Measurements from ENCODE around the gene MRC2. TPM values are rescaled to one million over a fixed set of nuclear protein-coding genes. Genes with fewer than 3 reads are reported as not detected.

MRC2 gene
- total RNA-seq, 1 experiment from 2014 or later: 2.3 TPM

- BruUV-seq (replicated peaks): no TSS peak
- H3K9me3 Mint-ChIP-seq (ENCODE audit: low read depth, unreplicated experiment): no peaks in the 10 kb centered on the region
- no peak overlapping the region for H3K27ac Mint-ChIP-seq (ENCODE audit: unreplicated experiment)
- H3K4me3 Mint-ChIP-seq (ENCODE audit: low read depth, unreplicated experiment): no peak overlapping the region
- H3K4me1 Mint-ChIP-seq (ENCODE audit: low read depth, unreplicated experiment): peaks cover 5% of the 10 kb centered on the region
- H3K27me3 Mint-ChIP-seq (ENCODE audit: unreplicated experiment): peaks cover 17% of the 10 kb centered on the region
- intact Hi-C loops (cut with micrococcal nuclease; ENCODE audit: unreplicated experiment): no loop called here
- TF ChIP-seq CTCF (IDR thresholded peaks at IDR 0.05; ENCODE audit: unreplicated experiment): no peak
- DNase-seq: no peak
- CTCF ChIA-PET: interaction anchor here (0.6 kb wide), 1 partner anchor 62 kb away, joined by 8 read pairs; no protein-coding TSS in a partner anchor
- H3K36me3 Mint-ChIP-seq (ENCODE audit: insufficient read depth, unreplicated experiment): peaks cover 14% of the 10 kb centered on the region
Measured at GRCh38 chr17:62629556-62630364, 2.3 kb downstream of the MRC2 start.

GRCh38 chr17:62630365-62631085 lies 3.1 kb downstream of the MRC2 start:
- intact Hi-C loops (cut with micrococcal nuclease; ENCODE audit: unreplicated experiment): no loop called here
- CTCF ChIA-PET: no interaction called here
- no peak for DNase-seq
- peaks cover 5% of the 10 kb centered on the region for H3K4me1 Mint-ChIP-seq (ENCODE audit: low read depth, unreplicated experiment)
- peaks cover 17% of the 10 kb centered on the region for H3K27me3 Mint-ChIP-seq (ENCODE audit: unreplicated experiment)
- no peak overlapping the region for H3K4me3 Mint-ChIP-seq (ENCODE audit: low read depth, unreplicated experiment)
- no peak for TF ChIP-seq CTCF (IDR thresholded peaks at IDR 0.05; ENCODE audit: unreplicated experiment)
- no TSS peak for BruUV-seq (replicated peaks)
- no peak overlapping the region for H3K27ac Mint-ChIP-seq (ENCODE audit: unreplicated experiment)
- no peaks in the 10 kb centered on the region for H3K9me3 Mint-ChIP-seq (ENCODE audit: low read depth, unreplicated experiment)
- peaks cover 14% of the 10 kb centered on the region for H3K36me3 Mint-ChIP-seq (ENCODE audit: insufficient read depth, unreplicated experiment)

- Mint-ChIP-seq H3K4me3 (ENCODE audit: low read depth, unreplicated experiment) (no peak overlapping the region), H3K27ac (ENCODE audit: unreplicated experiment) (no peak overlapping the region), H3K36me3 (ENCODE audit: insufficient read depth, unreplicated experiment) (peaks cover 13% of the 10 kb centered on the region), H3K27me3 (ENCODE audit: unreplicated experiment) (peaks cover 17% of the 10 kb centered on the region), H3K4me1 (ENCODE audit: low read depth, unreplicated experiment) (peaks cover 5% of the 10 kb centered on the region), H3K9me3 (ENCODE audit: low read depth, unreplicated experiment) (no peaks in the 10 kb centered on the region)
- no TSS peak for BruUV-seq (replicated peaks)
- CTCF ChIA-PET: interaction anchor here (0.6 to 0.7 kb wide), 2 partner anchors 12 to 15 kb away, joined by 4 read pairs; no protein-coding TSS in a partner anchor
- intact Hi-C loops (cut with micrococcal nuclease; ENCODE audit: unreplicated experiment): no loop called here
- no peak for DNase-seq
- TF ChIP-seq CTCF (IDR thresholded peaks at IDR 0.05; ENCODE audit: unreplicated experiment): no peak
Measured at GRCh38 chr17:62631086-62631935, 3.8 kb downstream of the MRC2 start.

All from Calu3 (cell line).